ENCODE measurements around the gene SFRP4. TPM values are rescaled to one million over a fixed set of nuclear protein-coding genes. Genes with fewer than 3 reads are reported as not detected.

SFRP4 gene
- polyA plus RNA-seq, 1 of the 3 experiments (the other 2 are of a cell fraction): not detected

- no peaks in the 10 kb centered on the region for H3K27me3 ChIP-seq (ENCODE audit: insufficient read depth)
- no peaks in the 10 kb centered on the region for H3K79me2 ChIP-seq (ENCODE audit: insufficient read depth)
- CTCF ChIA-PET: interaction anchor here (1.0 to 1.2 kb wide), 3 partner anchors 9 to 252 kb away, joined by 3 to 4 read pairs (median 3); no protein-coding TSS in a partner anchor
- H3K9me3 ChIP-seq: no peaks in the 10 kb centered on the region
- no peak overlapping the region for H2AFZ ChIP-seq (ENCODE audit: low read depth)
- POLR2A ChIA-PET: no interaction called here
- H3F3A ChIP-seq (replicated peaks; ENCODE audit: insufficient read depth): no peaks in the 10 kb centered on the region
- H3K9me2 ChIP-seq: no peaks in the 10 kb centered on the region
- no peaks in the 10 kb centered on the region for H3K4me1 ChIP-seq (ENCODE audit: control insufficient read depth in 1 of 2, insufficient read depth in 2 of 2, low read depth in 1 of 2, low read length in 1 of 2)
- no peak for DNase-seq
- no peak overlapping the region for H3K4me3 ChIP-seq (ENCODE audit: low read depth in 2 of 2, low read length in 1 of 2)
- 38% methylated on average over 5 of the region's 5 CpGs for WGBS (ENCODE audit: low lambda C conversion rate)
- no peak overlapping the region for H3K9ac ChIP-seq
- TF ChIP-seq SMC3 (IDR thresholded peaks at IDR 0.05; ENCODE audit: low read depth, low read length): no peak
- TF ChIP-seq TEAD4 (IDR thresholded peaks at IDR 0.05; ENCODE audit: borderline replicate concordance, insufficient read depth): no peak
- no peak overlapping the region for H3K4me2 ChIP-seq
- no peaks in the 10 kb centered on the region for H4K20me1 ChIP-seq (ENCODE audit: insufficient read depth)
- no peak overlapping the region for H3K27ac ChIP-seq (ENCODE audit: low read depth in 2 of 2, low read length in 1 of 2)
- no peaks in the 10 kb centered on the region for H3K36me3 ChIP-seq (replicated peaks in 1 of 2; ENCODE audit: control insufficient read depth in 1 of 2, insufficient read depth in 2 of 2, low read length in 1 of 2)
These were observed 47.6 kb upstream of the SFRP4 start for GRCh38 chr7:37964196-37964595.

GRCh38 chr7:37961251-37961650, 44.6 kb upstream of the SFRP4 start:
- ChIA-PET POLR2A (no interaction called here), CTCF (no interaction called here)
- H3K4me1 ChIP-seq (ENCODE audit: control insufficient read depth in 1 of 2, insufficient read depth in 2 of 2, low read depth in 1 of 2, low read length in 1 of 2): no peaks in the 10 kb centered on the region
- no peak for TF ChIP-seq RFX5 (IDR thresholded peaks at IDR 0.05; ENCODE audit: low read length)
- TF ChIP-seq CTCF (IDR thresholded peaks at IDR 0.05): no peak
- no peak for TF ChIP-seq NRF1 (IDR thresholded peaks at IDR 0.05; ENCODE audit: low read depth, low read length)
- no peaks in the 10 kb centered on the region for H3K27me3 ChIP-seq (ENCODE audit: insufficient read depth)
- no peaks in the 10 kb centered on the region for H3F3A ChIP-seq (replicated peaks; ENCODE audit: insufficient read depth)
- H2AFZ ChIP-seq (ENCODE audit: low read depth): no peak overlapping the region
- no peaks in the 10 kb centered on the region for H4K20me1 ChIP-seq (ENCODE audit: insufficient read depth)
- H3K9me2 ChIP-seq: no peaks in the 10 kb centered on the region
- 62% methylated on average over 4 of the region's 5 CpGs for WGBS (ENCODE audit: low lambda C conversion rate)
- no peak overlapping the region for H3K4me2 ChIP-seq
- no peaks in the 10 kb centered on the region for H3K79me2 ChIP-seq (ENCODE audit: insufficient read depth)
- no peak for DNase-seq
- no peaks in the 10 kb centered on the region for H3K36me3 ChIP-seq (replicated peaks in 1 of 2; ENCODE audit: control insufficient read depth in 1 of 2, insufficient read depth in 2 of 2, low read length in 1 of 2)
- no peak overlapping the region for H3K4me3 ChIP-seq (ENCODE audit: low read depth in 2 of 2, low read length in 1 of 2)
- no peaks in the 10 kb centered on the region for H3K9me3 ChIP-seq
- H3K27ac ChIP-seq (ENCODE audit: low read depth in 2 of 2, low read length in 1 of 2): no peak overlapping the region
- H3K9ac ChIP-seq: no peak overlapping the region

- Histone ChIP-seq H3K36me3 (replicated peaks in 1 of 2; ENCODE audit: control insufficient read depth in 1 of 2, insufficient read depth in 2 of 2, low read length in 1 of 2) (no peaks in the 10 kb centered on the region), H2AFZ (ENCODE audit: low read depth) (no peak overlapping the region), H3K9ac (no peak overlapping the region), H3K9me3 (no peaks in the 10 kb centered on the region), H3K79me2 (ENCODE audit: insufficient read depth) (no peaks in the 10 kb centered on the region), H3K4me3 (ENCODE audit: low read depth in 2 of 2, low read length in 1 of 2) (no peak overlapping the region), H3K27ac (ENCODE audit: low read depth in 2 of 2, low read length in 1 of 2) (no peak overlapping the region), H3K4me2 (no peak overlapping the region), H3K27me3 (ENCODE audit: insufficient read depth) (no peaks in the 10 kb centered on the region), H3F3A (replicated peaks; ENCODE audit: insufficient read depth) (no peaks in the 10 kb centered on the region), H3K9me2 (no peaks in the 10 kb centered on the region), H4K20me1 (ENCODE audit: insufficient read depth) (no peaks in the 10 kb centered on the region), H3K4me1 (ENCODE audit: control insufficient read depth in 1 of 2, insufficient read depth in 2 of 2, low read depth in 1 of 2, low read length in 1 of 2) (no peaks in the 10 kb centered on the region)
- CTCF ChIA-PET: no interaction called here
- 44% methylated on average over 2 of the region's 2 CpGs for WGBS (ENCODE audit: low lambda C conversion rate)
- DNase-seq: no peak
- POLR2A ChIA-PET: no interaction called here
- TF ChIP-seq GABPA (IDR thresholded peaks at IDR 0.05; ENCODE audit: low read depth) (no peak), JUND (IDR thresholded peaks at IDR 0.05) (no peak), SMC3 (IDR thresholded peaks at IDR 0.05; ENCODE audit: low read depth, low read length) (no peak), RCOR1 (IDR thresholded peaks at IDR 0.05; ENCODE audit: low read length) (no peak), MXI1 (IDR thresholded peaks at IDR 0.05; ENCODE audit: low read depth, low read length) (no peak), TEAD4 (IDR thresholded peaks at IDR 0.05; ENCODE audit: borderline replicate concordance, insufficient read depth) (no peak), IRF3 (IDR thresholded peaks at IDR 0.05; ENCODE audit: low read depth, low read length) (no peak), REST (IDR thresholded peaks at IDR 0.05; ENCODE audit: low read depth, low read length) (no peak), USF2 (IDR thresholded peaks at IDR 0.05; ENCODE audit: borderline replicate concordance, low read depth, low read length) (no peak), SIN3A (IDR thresholded peaks at IDR 0.05; ENCODE audit: borderline replicate concordance, low read depth, low read length) (no peak)
These were observed 43.9 kb upstream of the SFRP4 start for GRCh38 chr7:37960483-37960882.

All from SK-N-SH (cell line).